GM12872 (cell line): Measurements from ENCODE around the gene CLEC18C.

Experiments
- CTCF ChIP-seq: IDR thresholded peaks from 3 replicates; pipeline ENCODE4 v1.5.1; 2011; ENCODE audit warnings: low read depth, mild to moderate bottlenecking, low read length, moderate library complexity; ENCODE audit not compliant: insufficient read depth

CLEC18C gene

GRCh38 chr16:70157477-70158260, 15.9 kb upstream of the CLEC18C start:
- no peak for TF ChIP-seq CTCF

GRCh38 chr16:70158261-70158939, 15.2 kb upstream of the CLEC18C start:
- TF ChIP-seq CTCF: no peak

DNA sequence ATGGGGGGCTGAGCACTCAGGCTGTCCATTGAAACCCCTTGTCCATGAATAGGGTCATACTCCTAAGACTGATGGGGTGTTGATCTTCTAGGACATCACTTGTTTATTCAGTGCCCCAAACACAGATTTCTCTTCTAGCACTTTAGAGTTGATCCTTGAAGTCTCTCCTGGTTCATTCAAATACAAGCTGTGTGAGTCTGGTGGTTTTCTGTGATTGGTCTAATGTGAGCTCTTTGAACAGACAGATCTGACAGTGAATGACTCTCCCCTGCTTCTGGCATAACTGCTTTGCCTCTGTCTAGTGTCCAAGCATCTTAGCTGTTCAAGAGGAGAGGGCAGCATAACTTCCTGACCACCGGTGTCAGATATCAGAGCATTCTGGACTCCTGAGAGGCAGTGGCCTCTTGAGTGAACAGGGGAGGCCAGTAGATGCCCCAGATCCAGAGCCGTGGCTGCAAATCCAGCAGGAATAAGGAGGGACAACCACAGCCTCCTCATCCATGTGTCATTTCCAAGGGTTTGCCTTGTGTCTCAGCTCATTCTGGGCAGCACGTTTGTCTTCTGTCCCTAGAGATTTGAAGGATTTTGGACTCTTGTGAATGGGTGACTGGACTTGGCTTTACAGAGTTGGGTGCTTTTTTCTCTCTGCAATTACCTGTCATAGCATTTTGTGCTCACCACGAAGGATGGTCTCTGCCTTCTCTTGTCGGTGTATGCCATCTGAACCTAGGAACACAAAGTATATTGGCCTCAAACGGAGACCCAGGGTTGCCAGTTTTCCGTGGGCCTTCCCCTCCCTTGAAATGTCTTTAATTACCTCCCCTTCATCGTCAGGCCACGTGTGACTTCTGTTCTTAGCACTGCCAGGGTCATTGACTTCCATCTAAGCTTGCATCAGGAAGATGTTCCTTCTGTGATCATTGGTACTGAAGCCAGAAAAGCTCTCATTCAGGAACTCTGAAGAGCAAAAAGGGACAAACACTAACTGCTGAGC, 13.9 kb upstream of the CLEC18C start:
- no peak for TF ChIP-seq CTCF

GRCh38 chr16:70160388-70160787, 13.2 kb upstream of the CLEC18C start:
- TF ChIP-seq CTCF: no peak

GRCh38 chr16:70160821-70161220, 12.8 kb upstream of the CLEC18C start:
- TF ChIP-seq CTCF: no peak

GRCh38 chr16:70161350-70161749, 12.2 kb upstream of the CLEC18C start:
- no peak for TF ChIP-seq CTCF

GRCh38 chr16:70162041-70162451, 11.5 kb upstream of the CLEC18C start:
- no peak for TF ChIP-seq CTCF
